Fibroblast of skin of scalp (primary cell): ENCODE data around the gene ATG10.
A peak's percentile ranks its signal among the peaks of the same experiment; 100 is the strongest.
"Not testable (repeated sequence)": the region's sequence is repeated elsewhere in the genome, so short reads cannot be mapped to it uniquely, and the experiment has no call there.

Experiments
- DNase-seq: peaks from one replicate; pipeline ENCODE4 v3.0.0-alpha.2; 2013

Gene ATG10

GRCh38 chr5:82057051-82057450 lies 85.2 kb downstream of the ATG10 start:
- peak; percentile 38 for DNase-seq

- DNase-seq, result peak; percentile 33
Observed at GRCh38 chr5:82058710-82059109, 86.9 kb downstream of the ATG10 start.

- no peak for DNase-seq
Observed at GRCh38 chr5:82066791-82067190, 95.0 kb downstream of the ATG10 start.

- not testable (repeated sequence) for DNase-seq
Observed at GRCh38 chr5:82068042-82068441, 96.2 kb downstream of the ATG10 start.

- no peak for DNase-seq
Observed at GRCh38 chr5:82068723-82069122, 96.9 kb downstream of the ATG10 start.

- DNase-seq, result no peak
Observed at GRCh38 chr5:82072138-82072537, 100.3 kb downstream of the ATG10 start.

GRCh38 chr5:82073179-82073578 lies 101.4 kb downstream of the ATG10 start:
- no peak for DNase-seq

GRCh38 chr5:82074950-82075349 lies 103.1 kb downstream of the ATG10 start:
- no peak for DNase-seq

GRCh38 chr5:82077496-82077895 lies 105.7 kb downstream of the ATG10 start:
- DNase-seq, result no peak

- no peak for DNase-seq
Observed at GRCh38 chr5:82091617-82092016, 119.8 kb downstream of the ATG10 start.

GRCh38 chr5:82095536-82095935 lies 123.7 kb downstream of the ATG10 start:
- no peak for DNase-seq

GRCh38 chr5:82096249-82096648 lies 124.4 kb downstream of the ATG10 start:
- no peak for DNase-seq

- DNase-seq, result no peak
Observed at GRCh38 chr5:82100303-82101077, 128.7 kb downstream of the ATG10 start.

- no peak for DNase-seq
Observed at GRCh38 chr5:82104872-82105271, 133.0 kb downstream of the ATG10 start.

GRCh38 chr5:82105457-82105856 lies 133.6 kb downstream of the ATG10 start:
- DNase-seq, result no peak

- no peak for DNase-seq
Observed at GRCh38 chr5:82106207-82106606, 134.4 kb downstream of the ATG10 start.

GRCh38 chr5:82106756-82107155 lies 134.9 kb downstream of the ATG10 start:
- DNase-seq, result no peak

- peak; percentile 6 for DNase-seq
Observed at GRCh38 chr5:82107267-82107666, 135.4 kb downstream of the ATG10 start.

GRCh38 chr5:82109013-82109412 lies 137.2 kb downstream of the ATG10 start:
- DNase-seq, result no peak

- not testable (repeated sequence) for DNase-seq
Observed at GRCh38 chr5:82109915-82110314, 138.1 kb downstream of the ATG10 start.

GRCh38 chr5:82111191-82111590 lies 139.4 kb downstream of the ATG10 start:
- DNase-seq, result peak; percentile 22

GRCh38 chr5:82115858-82116257 lies 144.0 kb downstream of the ATG10 start:
- no peak for DNase-seq

GRCh38 chr5:82119889-82120288 lies 148.1 kb downstream of the ATG10 start:
- no peak for DNase-seq

GRCh38 chr5:82129723-82130285 lies 158.0 kb downstream of the ATG10 start:
- no peak for DNase-seq
